ENCODE data around the gene RAMP1. TPM values are rescaled to one million over a fixed set of nuclear protein-coding genes. Genes with fewer than 3 reads are reported as not detected.

RAMP1 gene
- total and polyA plus RNA-seq, 2 donors (not counting 1 experiment from before 2014, with no cell fraction given), result 3.3 to 16.0 TPM

DNA sequence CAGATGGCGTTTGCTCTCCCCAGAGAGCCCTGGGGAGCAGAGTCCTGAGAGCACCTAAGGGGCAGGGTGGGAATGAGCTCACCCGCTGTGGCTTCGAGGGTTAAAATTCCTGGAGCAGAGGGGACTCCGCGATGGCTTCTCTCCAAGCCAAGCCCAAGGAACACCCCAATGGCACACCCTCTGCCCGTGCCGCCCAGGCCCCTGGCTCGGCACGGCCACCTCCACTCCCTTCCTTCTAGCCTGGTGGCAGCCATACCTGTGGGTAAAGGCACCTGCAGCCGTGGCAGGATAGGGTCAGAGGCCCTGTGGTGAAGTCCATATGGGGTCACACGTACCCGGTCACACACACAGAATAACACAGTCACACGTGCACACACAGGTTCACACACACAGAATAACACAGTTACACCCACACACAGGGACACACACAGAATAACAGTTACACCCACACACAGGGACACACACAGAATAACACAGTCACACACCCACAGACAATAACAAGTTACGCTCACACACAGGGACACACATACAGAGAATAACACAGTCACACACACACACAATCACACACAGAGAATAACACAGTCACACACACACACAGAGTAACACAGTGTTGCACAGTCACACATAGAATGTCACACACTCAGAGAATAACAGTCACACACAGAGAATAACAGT, 50.5 kb downstream of the RAMP1 start:
- H2AFZ ChIP-seq (ENCODE audit: low read length), result no peak overlapping the region
- no peaks in the 10 kb centered on the region for H3K4me1 ChIP-seq (ENCODE audit: control insufficient read depth, extremely low read depth, insufficient read depth, low read length)
- H3K4me3 ChIP-seq (replicated peaks in 1 of 4; ENCODE audit: control extremely low read depth in 1 of 4, insufficient read depth in 1 of 4, low read depth in 3 of 4, low read length in 4 of 4), result no peak overlapping the region
- no peak for DNase-seq (ENCODE audit: low read depth in 2 of 2)
- H3K9me3 ChIP-seq (ENCODE audit: control insufficient read depth, insufficient read depth, low read depth, low read length), result no peaks in the 10 kb centered on the region
- H3K79me2 ChIP-seq (ENCODE audit: control insufficient read depth, insufficient read depth, low read length), result no peaks in the 10 kb centered on the region
- no peak overlapping the region for H3K4me2 ChIP-seq (ENCODE audit: extremely low read depth, insufficient read depth, low read length)
- no peak overlapping the region for H3K9ac ChIP-seq (ENCODE audit: insufficient read depth, low read length)
- H3K27me3 ChIP-seq (ENCODE audit: control insufficient read depth, insufficient read depth, low read length), result no peaks in the 10 kb centered on the region
- H3K27ac ChIP-seq (ENCODE audit: insufficient read depth, low read length), result no peak overlapping the region
- no peaks in the 10 kb centered on the region for H4K20me1 ChIP-seq (ENCODE audit: control insufficient read depth, extremely low read depth, insufficient read depth, low read length)
- no peaks in the 10 kb centered on the region for H3K36me3 ChIP-seq (ENCODE audit: control insufficient read depth, insufficient read depth, low read length)
- no peak for TF ChIP-seq EZH2 (IDR thresholded peaks at IDR 0.05; ENCODE audit: low read length, missing control alignments)
- TF ChIP-seq, protein P1, sequence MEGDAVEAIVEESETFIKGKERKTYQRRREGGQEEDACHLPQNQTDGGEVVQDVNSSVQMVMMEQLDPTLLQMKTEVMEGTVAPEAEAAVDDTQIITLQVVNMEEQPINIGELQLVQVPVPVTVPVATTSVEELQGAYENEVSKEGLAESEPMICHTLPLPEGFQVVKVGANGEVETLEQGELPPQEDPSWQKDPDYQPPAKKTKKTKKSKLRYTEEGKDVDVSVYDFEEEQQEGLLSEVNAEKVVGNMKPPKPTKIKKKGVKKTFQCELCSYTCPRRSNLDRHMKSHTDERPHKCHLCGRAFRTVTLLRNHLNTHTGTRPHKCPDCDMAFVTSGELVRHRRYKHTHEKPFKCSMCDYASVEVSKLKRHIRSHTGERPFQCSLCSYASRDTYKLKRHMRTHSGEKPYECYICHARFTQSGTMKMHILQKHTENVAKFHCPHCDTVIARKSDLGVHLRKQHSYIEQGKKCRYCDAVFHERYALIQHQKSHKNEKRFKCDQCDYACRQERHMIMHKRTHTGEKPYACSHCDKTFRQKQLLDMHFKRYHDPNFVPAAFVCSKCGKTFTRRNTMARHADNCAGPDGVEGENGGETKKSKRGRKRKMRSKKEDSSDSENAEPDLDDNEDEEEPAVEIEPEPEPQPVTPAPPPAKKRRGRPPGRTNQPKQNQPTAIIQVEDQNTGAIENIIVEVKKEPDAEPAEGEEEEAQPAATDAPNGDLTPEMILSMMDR (conservative IDR thresholded peaks at IDR 0.05 in 1 of 2, IDR thresholded peaks at IDR 0.05 in 1 of 2; ENCODE audit: low read depth in 1 of 2, low read length in 2 of 2), result no peak

GRCh38 chr2:237910576-237911362, 51.3 kb downstream of the RAMP1 start:
- TF ChIP-seq, protein P1 (conservative IDR thresholded peaks at IDR 0.05 in 1 of 2, IDR thresholded peaks at IDR 0.05 in 1 of 2; ENCODE audit: low read depth in 1 of 2, low read length in 2 of 2), result no peak
- TF ChIP-seq EZH2 (IDR thresholded peaks at IDR 0.05; ENCODE audit: low read length, missing control alignments), result no peak
- H2AFZ ChIP-seq (ENCODE audit: low read length), result no peak overlapping the region
- H3K27me3 ChIP-seq (ENCODE audit: control insufficient read depth, insufficient read depth, low read length), result no peaks in the 10 kb centered on the region
- no peaks in the 10 kb centered on the region for H3K79me2 ChIP-seq (ENCODE audit: control insufficient read depth, insufficient read depth, low read length)
- no peaks in the 10 kb centered on the region for H3K9me3 ChIP-seq (ENCODE audit: control insufficient read depth, insufficient read depth, low read depth, low read length)
- H3K4me1 ChIP-seq (ENCODE audit: control insufficient read depth, extremely low read depth, insufficient read depth, low read length), result no peaks in the 10 kb centered on the region
- no peak for DNase-seq (ENCODE audit: low read depth in 2 of 2)
- H3K27ac ChIP-seq (ENCODE audit: insufficient read depth, low read length), result no peak overlapping the region
- H3K4me3 ChIP-seq (replicated peaks in 1 of 4; ENCODE audit: control extremely low read depth in 1 of 4, insufficient read depth in 1 of 4, low read depth in 3 of 4, low read length in 4 of 4), result no peak overlapping the region
- H3K9ac ChIP-seq (ENCODE audit: insufficient read depth, low read length), result no peak overlapping the region
- H4K20me1 ChIP-seq (ENCODE audit: control insufficient read depth, extremely low read depth, insufficient read depth, low read length), result no peaks in the 10 kb centered on the region
- H3K36me3 ChIP-seq (ENCODE audit: control insufficient read depth, insufficient read depth, low read length), result no peaks in the 10 kb centered on the region
- no peak overlapping the region for H3K4me2 ChIP-seq (ENCODE audit: extremely low read depth, insufficient read depth, low read length)

DNA sequence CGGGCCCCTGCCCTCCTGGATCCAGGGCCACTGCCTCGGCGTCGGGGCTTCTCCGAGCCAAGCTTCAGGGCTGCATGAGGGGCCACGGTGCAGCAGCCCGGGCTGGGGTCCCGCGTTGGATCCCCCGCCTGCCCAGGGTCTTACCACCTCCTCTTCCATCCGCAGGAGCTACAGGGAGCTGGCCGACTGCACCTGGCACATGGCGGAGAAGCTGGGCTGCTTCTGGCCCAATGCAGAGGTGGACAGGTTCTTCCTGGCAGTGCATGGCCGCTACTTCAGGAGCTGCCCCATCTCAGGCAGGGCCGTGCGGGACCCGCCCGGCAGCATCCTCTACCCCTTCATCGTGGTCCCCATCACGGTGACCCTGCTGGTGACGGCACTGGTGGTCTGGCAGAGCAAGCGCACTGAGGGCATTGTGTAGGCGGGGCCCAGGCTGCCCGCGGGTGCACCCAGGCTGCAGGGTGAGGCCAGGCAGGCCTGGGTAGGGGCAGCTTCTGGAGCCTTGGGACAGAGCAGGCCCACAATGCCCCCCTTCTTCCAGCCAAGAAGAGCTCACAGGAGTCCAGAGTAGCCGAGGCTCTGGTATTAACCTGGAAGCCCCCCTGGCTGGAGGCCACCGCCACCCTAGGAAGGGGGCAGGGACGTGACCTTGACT, 52.1 kb downstream of the RAMP1 start:
- H3K4me1 ChIP-seq (ENCODE audit: control insufficient read depth, extremely low read depth, insufficient read depth, low read length), result no peaks in the 10 kb centered on the region
- H3K27ac ChIP-seq (ENCODE audit: insufficient read depth, low read length), result no peak overlapping the region
- no peak overlapping the region for H3K4me3 ChIP-seq (replicated peaks in 1 of 4; ENCODE audit: control extremely low read depth in 1 of 4, insufficient read depth in 1 of 4, low read depth in 3 of 4, low read length in 4 of 4)
- no peak for TF ChIP-seq EZH2 (IDR thresholded peaks at IDR 0.05; ENCODE audit: low read length, missing control alignments)
- TF ChIP-seq, protein P1 (conservative IDR thresholded peaks at IDR 0.05 in 1 of 2, IDR thresholded peaks at IDR 0.05 in 1 of 2; ENCODE audit: low read depth in 1 of 2, low read length in 2 of 2), result no peak
- H3K4me2 ChIP-seq (ENCODE audit: extremely low read depth, insufficient read depth, low read length), result no peak overlapping the region
- H3K27me3 ChIP-seq (ENCODE audit: control insufficient read depth, insufficient read depth, low read length), result no peaks in the 10 kb centered on the region
- H4K20me1 ChIP-seq (ENCODE audit: control insufficient read depth, extremely low read depth, insufficient read depth, low read length), result no peaks in the 10 kb centered on the region
- H3K9me3 ChIP-seq (ENCODE audit: control insufficient read depth, insufficient read depth, low read depth, low read length), result no peaks in the 10 kb centered on the region
- no peak overlapping the region for H2AFZ ChIP-seq (ENCODE audit: low read length)
- H3K36me3 ChIP-seq (ENCODE audit: control insufficient read depth, insufficient read depth, low read length), result no peaks in the 10 kb centered on the region
- DNase-seq (ENCODE audit: low read depth in 2 of 2), result no peak
- no peaks in the 10 kb centered on the region for H3K79me2 ChIP-seq (ENCODE audit: control insufficient read depth, insufficient read depth, low read length)
- no peak overlapping the region for H3K9ac ChIP-seq (ENCODE audit: insufficient read depth, low read length)

Data from fibroblast of lung (primary cell).